Mesenchymal stem cell (in vitro differentiated cells and primary cell): ENCODE data around the gene CAMKMT.

Experiments used
- DNase-seq: peaks from one replicate; pipeline ENCODE4 v3.0.0-alpha.2; 2013
- H2AFZ ChIP-seq: one replicate; pipeline ENCODE4 v1.6.1; 2013; ENCODE audit warnings: low read depth, mild to moderate bottlenecking, control low read depth, inconsistent platforms, low read length, moderate library complexity
- H2AK5ac ChIP-seq: 2 replicates; pipeline ENCODE4 v1.6.1; 2013; ENCODE audit warnings: low read length, moderate library complexity, mild to moderate bottlenecking, inconsistent platforms; ENCODE audit not compliant: severe bottlenecking
- H2BK120ac ChIP-seq: one replicate; pipeline ENCODE4 v1.6.1; 2013; ENCODE audit warnings: low read depth, mild to moderate bottlenecking, inconsistent platforms, low read length, moderate library complexity
- H2BK12ac ChIP-seq, 2 experiments: one replicate each; pipeline ENCODE4 v1.6.1; 2013; ENCODE audit warnings: inconsistent platforms in 2 of 2, low read length in 2 of 2, mild to moderate bottlenecking in 2 of 2, moderate library complexity in 2 of 2, control low read depth in 1 of 2
- H2BK15ac ChIP-seq: one replicate; pipeline ENCODE4 v1.6.1; 2013; ENCODE audit warnings: mild to moderate bottlenecking, low read depth, inconsistent platforms; ENCODE audit not compliant: poor library complexity, severe bottlenecking
- H2BK5ac ChIP-seq: 2 replicates; pipeline ENCODE4 v1.6.1; 2013; ENCODE audit warnings: low read depth, mild to moderate bottlenecking, low read length, control low read depth, inconsistent platforms; ENCODE audit not compliant: poor library complexity, severe bottlenecking
- H3K14ac ChIP-seq, 2 experiments: one replicate each; pipeline ENCODE4 v1.6.1; 2013; ENCODE audit warnings: inconsistent platforms in 2 of 2, low read length in 2 of 2, control low read depth in 1 of 2, mild to moderate bottlenecking in 1 of 2, moderate library complexity in 1 of 2
- H3K18ac ChIP-seq, 2 experiments: one replicate each; pipeline ENCODE4 v1.6.1; 2013; ENCODE audit warnings: inconsistent platforms in 2 of 2, low read length in 2 of 2, control low read depth in 1 of 2, low read depth in 1 of 2, mild to moderate bottlenecking in 1 of 2
- H3K23ac ChIP-seq, 2 experiments: one replicate each; pipeline ENCODE4 v1.6.1; 2013; ENCODE audit warnings: inconsistent platforms in 2 of 2, low read length in 2 of 2, mild to moderate bottlenecking in 2 of 2, moderate library complexity in 2 of 2, control low read depth in 1 of 2
- H3K27ac ChIP-seq: 2 replicates; pipeline ENCODE4 v1.5.1; 2013; ENCODE audit warnings: mild to moderate bottlenecking, moderate library complexity, low read length, control low read depth, inconsistent platforms; ENCODE audit not compliant: poor library complexity, severe bottlenecking
- H3K27me3 ChIP-seq, 2 experiments: 2 replicates each; pipeline versions ENCODE4 v1.6.1 to v1.7.0; 2013; ENCODE audit warnings: low read length in 2 of 2, mild to moderate bottlenecking in 2 of 2, moderate library complexity in 2 of 2, control low read depth in 1 of 2, inconsistent platforms in 1 of 2; ENCODE audit not compliant: control insufficient read depth in 1 of 2, insufficient read depth in 1 of 2
- H3K36me3 ChIP-seq, 2 experiments: 2 replicates each; pipeline versions ENCODE4 v1.6.1 to v1.7.0; 2013; ENCODE audit warnings: low read length in 2 of 2, control low read depth in 1 of 2, inconsistent platforms in 1 of 2, low read depth in 1 of 2, mild to moderate bottlenecking in 1 of 2; ENCODE audit not compliant: insufficient read depth in 2 of 2, control insufficient read depth in 1 of 2
- H3K4ac ChIP-seq, 2 experiments: one replicate each; pipeline ENCODE4 v1.6.1; 2013; ENCODE audit warnings: inconsistent platforms in 2 of 2, low read length in 2 of 2, mild to moderate bottlenecking in 2 of 2, moderate library complexity in 2 of 2, control low read depth in 1 of 2, low read depth in 1 of 2
- H3K4me1 ChIP-seq: 2 replicates; pipeline ENCODE4 v1.6.1; 2013; ENCODE audit warnings: low read depth, low read length, control low read depth; ENCODE audit not compliant: control insufficient read depth, insufficient read depth
- H3K4me2 ChIP-seq: 2 replicates; pipeline ENCODE4 v1.6.1; 2013; ENCODE audit warnings: low read length, mild to moderate bottlenecking, inconsistent platforms; ENCODE audit not compliant: poor library complexity, severe bottlenecking
- H3K4me3 ChIP-seq, 2 experiments: 2 replicates each; pipeline versions ENCODE4 v1.5.1 to v1.7.0; 2013; ENCODE audit warnings: low read length in 2 of 2, mild to moderate bottlenecking in 2 of 2, control low read depth in 1 of 2, low read depth in 1 of 2; ENCODE audit not compliant: insufficient read depth in 1 of 2
- H3K79me1 ChIP-seq: replicated peaks from 2 replicates; pipeline ENCODE4 v1.6.1; 2013; ENCODE audit warnings: mild to moderate bottlenecking, control low read depth, low read length, inconsistent platforms; ENCODE audit not compliant: poor library complexity, severe bottlenecking
- H3K9ac ChIP-seq: 2 replicates; pipeline ENCODE4 v1.7.0; 2013; ENCODE audit warnings: mild to moderate bottlenecking, low read length, moderate library complexity
- H3K9me3 ChIP-seq: 2 replicates; pipeline ENCODE4 v1.7.0; 2013; ENCODE audit warnings: mild to moderate bottlenecking, low read length; ENCODE audit not compliant: control insufficient read depth
- H4K8ac ChIP-seq: one replicate; pipeline ENCODE4 v1.6.1; 2013; ENCODE audit warnings: inconsistent platforms, mild to moderate bottlenecking, low read length, moderate library complexity
- H4K91ac ChIP-seq: one replicate; pipeline ENCODE4 v1.6.1; 2013; ENCODE audit warnings: mild to moderate bottlenecking, low read length, inconsistent platforms
- WGBS: methylation state at CpG from one replicate; pipeline ENCODE4 v1.1.7; 2013; ENCODE audit warnings: mixed read lengths; 5-methylcytosine and 5-hydroxymethylcytosine counted together

CAMKMT gene

DNA sequence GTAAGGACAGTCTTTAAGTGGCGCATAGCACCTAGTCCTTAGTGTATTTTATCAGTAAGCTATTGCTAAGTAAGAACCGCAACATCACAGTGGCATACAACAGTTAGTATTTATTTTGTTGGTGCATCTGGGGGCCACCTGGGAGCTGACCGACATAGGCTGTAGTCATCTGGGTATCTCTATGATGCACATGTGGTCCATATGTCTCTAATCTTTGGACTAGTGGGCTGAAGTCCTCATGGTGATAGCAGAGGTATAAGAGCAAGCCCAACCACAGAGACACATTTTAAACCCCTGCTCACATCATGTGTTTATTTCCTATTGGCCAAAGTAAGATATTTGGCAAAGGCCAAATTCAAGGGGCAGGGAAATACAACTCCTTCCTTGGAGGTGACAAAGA, 2.9 kb downstream of the CAMKMT start:
- WGBS = 95% methylated on average over 3 of the region's 3 CpGs
- Histone ChIP-seq H2BK120ac (no peak overlapping the region), H3K4ac (no peak overlapping the region), H3K36me3 (no peaks in the 10 kb centered on the region), H2BK12ac (no peak overlapping the region), H3K4me1 (no peaks in the 10 kb centered on the region), H3K4me2 (no peak overlapping the region), H2BK5ac (no peak overlapping the region), H3K14ac (no peak overlapping the region), H2BK15ac (no peak overlapping the region), H3K9ac (no peak overlapping the region), H3K27ac (no peak overlapping the region), H3K18ac (no peak overlapping the region), H3K9me3 (no peaks in the 10 kb centered on the region), H2AFZ (no peak overlapping the region), H3K27me3 (no peaks in the 10 kb centered on the region), H3K23ac (no peak overlapping the region), H4K8ac (no peak overlapping the region), H4K91ac (no peak overlapping the region), H2AK5ac (no peak overlapping the region), H3K4me3 (no peak overlapping the region), H3K79me1 (peaks cover 32% of the 10 kb centered on the region)
- DNase-seq = no peak

- no peak overlapping the region for H2BK120ac ChIP-seq
- no peak overlapping the region for H2BK15ac ChIP-seq
- H3K18ac ChIP-seq = no peak overlapping the region
- no peak overlapping the region for H2AK5ac ChIP-seq
- no peak overlapping the region for H4K8ac ChIP-seq
- H3K4me1 ChIP-seq = no peaks in the 10 kb centered on the region
- no peak overlapping the region for H3K27ac ChIP-seq
- no peak overlapping the region for H3K4me3 ChIP-seq
- H4K91ac ChIP-seq = no peak overlapping the region
- H3K9ac ChIP-seq = no peak overlapping the region
- peaks cover 36% of the 10 kb centered on the region for H3K79me1 ChIP-seq
- no CpG with 5 or more reads among the region's 1 CpG for WGBS
- H3K4ac ChIP-seq = no peak overlapping the region
- H2BK12ac ChIP-seq = no peak overlapping the region
- H3K36me3 ChIP-seq = no peaks in the 10 kb centered on the region
- no peaks in the 10 kb centered on the region for H3K9me3 ChIP-seq
- H3K23ac ChIP-seq = no peak overlapping the region
- H3K27me3 ChIP-seq = no peaks in the 10 kb centered on the region
- no peak overlapping the region for H2AFZ ChIP-seq
- H3K14ac ChIP-seq = no peak overlapping the region
- no peak for DNase-seq
- no peak overlapping the region for H2BK5ac ChIP-seq
- no peak overlapping the region for H3K4me2 ChIP-seq
These were observed 5.8 kb downstream of the CAMKMT start for GRCh38 chr2:44367591-44367990.

DNA sequence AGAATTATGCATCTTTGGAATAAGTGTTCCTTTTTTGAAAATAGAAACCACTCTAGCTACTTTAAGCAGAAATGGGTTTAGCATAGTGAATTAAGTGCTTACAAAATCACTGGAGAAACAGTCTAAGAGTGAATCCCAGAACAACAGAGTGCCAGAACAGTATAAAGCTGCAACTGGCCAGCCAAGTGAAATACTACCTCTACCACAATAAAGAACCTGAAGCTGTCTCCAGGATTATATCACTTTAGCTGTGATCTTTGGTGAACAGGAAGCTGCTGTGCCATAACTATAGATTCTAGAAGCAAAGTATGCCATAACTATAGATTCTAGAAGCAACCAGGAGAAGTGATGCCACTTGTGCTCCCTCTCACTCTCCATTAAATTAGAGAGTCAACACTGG, 7.6 kb downstream of the CAMKMT start:
- Histone ChIP-seq H3K4ac (no peak overlapping the region), H2AK5ac (no peak overlapping the region), H3K18ac (no peak overlapping the region), H2BK120ac (no peak overlapping the region), H3K4me3 (no peak overlapping the region), H3K14ac (no peak overlapping the region), H3K9me3 (no peaks in the 10 kb centered on the region), H3K9ac (no peak overlapping the region), H3K79me1 (peaks cover 28% of the 10 kb centered on the region), H2BK12ac (no peak overlapping the region), H2BK5ac (no peak overlapping the region), H2BK15ac (no peak overlapping the region), H3K27ac (no peak overlapping the region), H3K36me3 (no peaks in the 10 kb centered on the region), H3K4me1 (no peaks in the 10 kb centered on the region), H3K4me2 (no peak overlapping the region), H3K27me3 (no peaks in the 10 kb centered on the region), H2AFZ (no peak overlapping the region), H4K91ac (no peak overlapping the region), H3K23ac (no peak overlapping the region), H4K8ac (no peak overlapping the region)
- DNase-seq = no peak

DNA sequence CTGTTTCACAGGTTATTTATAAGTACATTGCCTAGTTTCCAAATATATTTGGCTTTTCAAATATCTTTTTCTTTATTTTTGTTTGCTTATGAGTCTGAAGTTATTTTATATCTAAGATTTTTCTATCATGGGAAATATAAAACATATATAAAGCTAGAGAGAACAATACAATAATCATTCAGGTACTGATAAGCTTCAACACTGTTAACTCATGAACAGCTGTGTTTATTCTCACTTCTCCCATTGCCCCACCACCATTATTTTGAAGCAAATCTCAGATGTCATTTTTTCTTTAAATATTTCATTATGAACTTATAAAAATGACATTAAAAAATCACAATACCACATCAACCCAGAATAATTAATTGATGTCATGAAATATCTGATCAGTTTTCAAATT, 9.7 kb downstream of the CAMKMT start:
- no peak overlapping the region for H2BK120ac ChIP-seq
- H2BK15ac ChIP-seq = no peak overlapping the region
- H3K4me2 ChIP-seq = no peak overlapping the region
- no peak overlapping the region for H2BK12ac ChIP-seq
- H3K9me3 ChIP-seq = no peaks in the 10 kb centered on the region
- no peak for DNase-seq
- H4K8ac ChIP-seq = no peak overlapping the region
- H3K4me3 ChIP-seq = no peak overlapping the region
- H3K4me1 ChIP-seq = no peaks in the 10 kb centered on the region
- no peak overlapping the region for H3K23ac ChIP-seq
- H3K36me3 ChIP-seq = no peaks in the 10 kb centered on the region
- H3K9ac ChIP-seq = no peak overlapping the region
- H3K18ac ChIP-seq = no peak overlapping the region
- no peak overlapping the region for H3K14ac ChIP-seq
- no peak overlapping the region for H2BK5ac ChIP-seq
- H3K27me3 ChIP-seq = no peaks in the 10 kb centered on the region
- no peak overlapping the region for H4K91ac ChIP-seq
- no peak overlapping the region for H3K27ac ChIP-seq
- H3K79me1 ChIP-seq = peaks cover 24% of the 10 kb centered on the region
- H2AFZ ChIP-seq = no peak overlapping the region
- H2AK5ac ChIP-seq = no peak overlapping the region
- no peak overlapping the region for H3K4ac ChIP-seq
